HL-60/S4 treated with retinoic acid at 250 ng/mL for 4 days and 3 days (cell line): Measurements from ENCODE around the gene CERS6.
"Not testable (repeated sequence)": the region's sequence is repeated elsewhere in the genome, so short reads cannot be mapped to it uniquely, and the experiment has no call there.

Experiments
- in situ Hi-C: fragments of 300-500 bp; cut with MboI; formaldehyde crosslinking; loops from 2 replicates; pipeline ENCODE4 v1.7.0; 2022; ENCODE audit warnings: low sequenced_read_pairs

CERS6 gene

DNA sequence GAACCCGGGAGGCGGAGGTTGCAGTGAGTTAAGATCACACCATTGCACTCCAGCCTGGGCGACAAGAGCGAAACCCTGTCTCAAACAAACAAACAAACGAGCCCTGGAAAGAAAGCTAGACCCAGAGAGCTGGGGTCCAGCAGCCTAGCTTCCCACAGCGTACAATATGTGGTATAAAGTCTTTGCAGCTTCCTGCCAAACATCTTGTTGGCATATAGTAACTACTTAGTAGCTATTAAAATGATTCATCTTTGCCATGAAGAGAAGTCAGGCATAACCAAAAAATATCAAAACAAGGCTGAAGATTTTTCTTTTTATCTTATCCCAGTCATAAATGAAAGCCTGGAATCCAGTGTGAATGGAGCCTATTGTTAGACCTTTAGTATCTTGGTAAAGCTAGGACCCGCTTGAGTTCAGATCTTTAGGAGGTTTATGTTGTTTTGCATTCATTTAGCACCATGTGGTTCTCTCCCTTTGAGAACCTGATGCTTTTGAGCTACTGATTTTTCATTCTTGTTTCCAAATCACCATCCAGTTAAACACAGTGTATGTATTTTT is 206.7 kb downstream of the CERS6 start:
- in situ Hi-C loops = no loop called here

- in situ Hi-C loops = no loop called here
Measured at GRCh38 chr2:168663993-168664392, 207.9 kb downstream of the CERS6 start.

DNA sequence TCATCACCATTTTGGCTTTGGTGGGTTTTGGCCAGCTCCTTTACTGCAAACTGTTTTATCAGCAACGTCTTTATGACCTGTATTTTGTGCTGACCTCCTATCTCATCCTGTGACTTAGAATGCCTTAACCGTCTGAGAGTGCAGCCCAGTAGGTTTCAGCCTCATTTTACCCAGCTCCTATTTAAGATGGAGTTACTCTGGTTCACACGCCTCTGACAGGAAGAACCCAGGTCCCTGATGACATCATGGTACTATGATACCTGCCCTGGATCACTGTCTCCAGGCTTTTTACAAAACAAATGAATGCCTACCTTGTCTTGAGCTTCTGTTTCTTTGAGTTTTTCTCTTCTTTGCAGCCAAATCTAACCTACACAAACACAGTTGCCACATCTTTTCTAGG is 208.6 kb downstream of the CERS6 start:
- in situ Hi-C loops = not testable (repeated sequence)

DNA sequence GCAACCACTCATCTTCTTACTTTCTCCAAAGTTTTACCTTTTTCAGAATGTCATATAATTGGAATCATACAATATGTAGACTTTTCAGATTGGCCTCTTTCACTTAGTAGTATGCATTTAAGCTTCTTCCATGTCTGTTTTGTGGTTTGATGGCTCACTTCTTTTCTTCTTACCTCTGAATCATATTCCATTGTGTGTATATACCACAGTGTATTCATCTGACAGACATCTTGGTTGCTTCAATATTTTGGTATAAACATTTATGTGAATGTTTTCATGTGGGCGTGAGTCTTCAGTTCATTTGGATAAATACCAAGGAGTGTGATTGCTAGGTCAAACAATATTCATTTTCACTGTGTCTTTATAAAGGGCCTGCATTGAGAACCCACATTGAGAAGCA is 210.3 kb downstream of the CERS6 start:
- in situ Hi-C loops = no loop called here

DNA sequence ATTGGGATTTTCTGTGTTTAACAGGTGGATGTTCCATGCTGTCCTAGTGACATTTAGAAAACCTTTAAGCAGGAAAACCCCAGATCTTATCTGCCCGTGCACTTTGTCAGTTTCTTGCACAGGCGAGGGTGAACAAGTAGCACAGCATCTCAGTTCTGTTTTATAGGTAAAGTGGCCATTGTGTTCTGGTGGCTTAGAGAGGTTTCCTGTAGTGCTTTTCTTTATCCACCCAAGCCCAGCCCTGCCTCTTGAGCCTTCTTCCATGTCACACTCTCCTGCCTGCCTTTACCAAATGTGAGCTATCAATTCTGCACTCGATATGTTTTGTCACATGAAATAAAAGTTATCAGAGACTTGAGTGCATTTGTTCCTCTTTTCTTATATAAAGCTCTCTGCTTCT is 211.1 kb downstream of the CERS6 start:
- in situ Hi-C loops = no loop called here

DNA sequence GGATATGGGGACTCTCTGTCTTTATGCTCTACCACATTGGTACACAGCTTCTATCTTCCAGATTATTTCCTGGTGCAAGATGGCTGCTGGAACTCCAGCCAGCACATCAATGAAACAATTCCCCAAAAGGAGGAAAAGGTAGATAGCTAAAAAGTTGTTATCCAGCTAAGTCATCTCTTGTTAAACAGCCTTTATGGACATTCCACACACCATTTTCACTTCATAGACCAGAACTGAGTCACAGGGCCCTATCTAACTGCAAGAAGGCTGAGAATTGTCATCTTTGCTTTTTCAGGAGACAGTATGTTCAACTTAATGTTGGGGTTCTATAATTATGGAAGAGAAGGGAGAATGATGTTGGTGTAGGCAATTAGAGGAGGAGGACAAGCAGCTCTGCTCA is 213.1 kb downstream of the CERS6 start:
- in situ Hi-C loops = no loop called here

DNA sequence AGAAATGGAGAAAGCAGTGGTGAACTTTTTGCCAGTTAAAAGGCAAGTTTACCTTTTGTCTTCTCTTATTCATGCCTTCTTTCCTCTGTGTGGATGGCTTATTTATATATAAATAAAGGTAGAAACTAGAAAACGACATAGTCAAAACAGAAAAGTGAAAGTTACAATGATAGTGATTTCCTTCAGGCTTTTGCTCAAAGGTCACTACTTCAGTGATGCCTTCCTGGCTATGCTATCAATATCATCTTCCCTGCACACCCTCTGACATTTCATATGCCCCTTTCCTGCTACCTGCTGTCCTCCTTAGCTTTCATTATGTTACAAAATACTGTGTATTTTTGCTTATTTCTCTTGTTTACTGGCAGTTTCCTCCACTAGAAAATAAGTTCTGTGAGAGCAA is 214.4 kb downstream of the CERS6 start:
- in situ Hi-C loops = no loop called here

DNA sequence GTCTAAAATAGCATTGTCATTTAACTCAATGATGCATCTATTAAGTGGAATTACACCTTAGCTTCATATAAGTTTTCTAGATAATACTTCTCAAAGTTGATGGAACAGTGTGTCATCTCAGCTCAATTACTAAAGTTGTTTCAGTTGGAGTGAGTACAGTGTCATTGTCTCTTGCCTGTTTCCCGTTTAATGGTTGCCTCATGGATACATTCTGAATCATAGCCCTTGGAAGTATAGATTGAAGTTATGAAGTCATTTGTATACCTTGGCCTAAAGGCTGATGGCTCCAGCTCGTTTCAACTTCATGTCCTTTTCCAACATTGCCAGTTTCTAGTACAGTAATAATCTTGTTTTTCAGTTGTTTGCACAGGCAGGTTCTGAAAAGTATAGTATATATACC is 215.9 kb downstream of the CERS6 start:
- in situ Hi-C loops = no loop called here

- in situ Hi-C loops = no loop called here
Measured at GRCh38 chr2:168673265-168674189, 217.5 kb downstream of the CERS6 start.

GRCh38 chr2:168678153-168678853 is 222.2 kb downstream of the CERS6 start:
- in situ Hi-C loops = no loop called here

GRCh38 chr2:168679081-168679480 is 223.0 kb downstream of the CERS6 start:
- in situ Hi-C loops = no loop called here

- in situ Hi-C loops = no loop called here
Measured at GRCh38 chr2:168679741-168680310, 223.8 kb downstream of the CERS6 start.

GRCh38 chr2:168683996-168684395 is 227.9 kb downstream of the CERS6 start:
- in situ Hi-C loops = no loop called here

GRCh38 chr2:168684921-168685599 is 229.0 kb downstream of the CERS6 start:
- in situ Hi-C loops = no loop called here

DNA sequence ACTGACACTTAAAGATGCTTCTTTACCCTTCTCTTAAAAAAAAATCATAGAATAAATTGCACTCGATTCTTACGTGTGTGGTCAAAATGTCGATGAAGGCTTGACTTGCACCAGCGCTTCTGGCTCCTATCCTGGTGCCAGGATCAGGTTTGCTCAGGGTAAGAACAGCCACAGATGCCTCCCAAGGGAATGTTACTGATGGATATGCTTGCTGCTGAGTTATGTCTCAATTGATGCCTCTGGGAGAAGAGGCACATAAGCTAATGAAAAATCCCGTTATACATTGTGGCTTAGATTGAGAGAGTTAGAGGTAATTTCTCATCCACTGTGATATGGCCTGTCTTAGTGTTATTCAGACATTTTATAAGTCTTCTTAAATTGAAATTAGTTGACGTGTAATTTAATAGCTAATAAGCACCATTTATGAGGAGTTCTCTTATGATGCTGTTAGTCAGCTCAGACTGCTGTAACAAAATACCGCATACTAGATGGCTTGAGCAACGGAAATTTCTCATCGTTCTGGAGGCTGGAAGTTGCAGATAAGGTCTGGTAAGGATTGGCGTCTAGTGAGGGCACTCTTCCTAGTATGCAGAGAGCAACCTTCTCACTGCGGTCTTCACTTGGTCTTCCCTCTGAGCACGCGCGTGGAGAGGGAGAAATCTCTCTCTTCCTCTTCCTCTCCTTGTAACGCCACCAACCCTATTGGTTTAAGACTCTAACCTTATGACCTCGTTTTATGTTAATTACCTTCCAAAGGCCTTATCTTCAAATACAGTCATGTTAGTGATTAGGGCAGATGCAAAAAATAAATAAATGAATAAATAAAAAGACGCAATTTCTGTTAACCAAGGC is 229.8 kb downstream of the CERS6 start:
- in situ Hi-C loops = no loop called here

GRCh38 chr2:168686452-168687191 is 230.6 kb downstream of the CERS6 start:
- in situ Hi-C loops = no loop called here

GRCh38 chr2:168687314-168687713 is 231.2 kb downstream of the CERS6 start:
- in situ Hi-C loops = no loop called here

DNA sequence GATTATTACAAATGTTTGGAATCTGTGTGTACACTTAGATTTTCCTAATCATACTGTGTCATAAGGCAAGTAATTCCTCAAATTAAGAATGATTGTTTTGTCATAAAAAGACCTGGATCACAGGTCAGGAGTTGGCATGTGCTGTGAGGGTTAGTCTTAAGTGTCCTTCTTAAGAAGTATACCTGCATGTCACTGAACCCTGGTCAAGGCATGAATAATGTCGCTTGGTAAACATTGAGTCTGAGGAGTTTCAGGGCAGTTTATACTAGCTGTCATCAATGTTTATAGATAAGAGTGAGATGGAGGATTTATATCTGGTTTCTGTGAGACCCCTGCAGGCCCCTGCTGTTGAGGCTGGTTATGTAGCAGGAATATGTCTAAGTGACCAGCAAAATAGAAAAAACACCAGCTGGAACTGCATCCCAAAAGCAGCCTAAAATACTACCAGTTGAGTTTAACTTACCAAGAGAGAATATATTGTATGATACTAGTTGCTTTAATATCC is 234.4 kb downstream of the CERS6 start:
- in situ Hi-C loops = no loop called here

DNA sequence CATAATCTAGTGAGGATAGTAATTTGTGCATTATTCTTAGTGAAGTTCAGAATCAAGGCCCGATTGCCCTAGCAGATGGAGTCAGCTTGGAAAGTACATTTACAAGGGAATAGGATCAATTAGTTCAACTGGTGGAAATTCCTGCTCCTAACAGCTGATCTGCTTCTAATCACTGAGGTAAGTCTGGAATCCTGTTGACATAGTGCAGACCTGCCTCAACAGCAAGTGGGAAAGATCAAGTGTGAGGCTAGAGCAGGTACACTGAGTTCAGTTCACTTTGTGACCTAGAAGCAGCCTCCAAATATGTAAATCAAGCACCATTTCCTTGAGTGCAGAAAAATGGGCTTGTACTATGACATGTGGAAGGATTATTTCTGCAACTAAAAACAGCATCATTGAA is 235.1 kb downstream of the CERS6 start:
- in situ Hi-C loops = no loop called here
